GM19099 (cell line): ENCODE measurements around the gene SLA2.

Source experiments
- POLR2A ChIP-seq: IDR thresholded peaks from 3 replicates; pipeline ENCODE4 v1.6.1; 2011; ENCODE audit warnings: low read depth; ENCODE audit not compliant: insufficient read length; ENCODE audit errors: extremely low read depth

The SLA2 gene

DNA sequence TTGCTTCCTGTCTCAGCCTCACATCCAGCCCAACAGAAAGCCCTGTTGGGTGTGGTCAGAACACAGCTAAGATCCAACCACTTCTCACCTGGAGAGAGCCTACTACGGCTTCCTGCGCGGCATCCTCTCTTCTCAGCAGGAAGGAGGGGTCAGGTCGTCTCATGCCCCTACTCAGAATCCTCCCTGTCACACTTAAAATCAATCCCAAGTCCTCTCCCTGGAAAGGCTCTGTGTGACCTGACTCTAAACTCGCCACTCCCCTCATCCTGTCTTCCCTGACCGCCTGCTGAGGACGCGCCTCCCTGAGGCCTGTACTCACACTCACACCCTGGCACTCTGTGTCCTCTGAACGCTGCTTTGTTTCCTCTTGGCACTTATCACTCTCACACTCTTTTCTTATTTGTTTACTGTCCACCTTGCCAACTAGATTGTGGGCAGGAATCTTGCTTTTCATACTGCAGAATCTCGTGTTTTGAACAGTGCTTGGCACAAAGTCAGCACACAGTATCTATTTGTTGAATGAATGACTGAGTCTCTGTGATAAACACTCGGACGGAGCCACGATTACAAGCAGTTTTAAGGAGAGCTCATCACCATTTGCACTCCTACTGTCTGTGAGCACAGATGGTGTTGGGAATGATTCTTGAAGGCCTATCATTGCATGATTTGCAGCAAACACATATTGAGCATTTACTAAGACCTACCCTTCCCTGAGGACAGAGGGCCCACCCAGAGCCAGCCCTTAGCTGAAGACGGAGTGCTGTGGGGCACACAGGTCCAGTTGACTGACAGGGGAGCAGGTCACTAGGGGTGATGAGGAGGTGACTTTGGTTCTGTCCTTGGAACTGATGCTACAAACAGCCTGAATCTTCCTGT lies 21.7 kb downstream of the SLA2 start:
- TF ChIP-seq POLR2A, result no peak

DNA sequence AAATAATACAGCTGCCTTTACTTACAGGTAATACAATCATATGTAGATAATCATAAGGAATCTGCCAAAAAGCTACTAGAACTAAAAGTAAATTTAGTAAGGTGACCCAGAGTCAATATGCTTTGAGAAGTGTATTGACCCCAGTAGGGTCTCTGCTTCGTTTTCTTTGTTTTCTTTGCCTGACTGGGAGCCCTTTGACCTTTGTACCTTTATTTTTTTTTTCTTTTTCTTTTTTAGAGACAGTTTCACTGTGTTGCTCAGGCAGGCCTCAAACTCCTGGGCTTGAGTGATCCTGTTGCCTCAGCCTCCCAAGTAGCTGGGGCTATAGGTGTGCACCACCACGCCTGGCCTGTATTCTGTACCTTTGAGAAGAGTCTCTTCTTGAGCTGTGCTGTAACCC lies 22.6 kb downstream of the SLA2 start:
- no peak for TF ChIP-seq POLR2A

DNA sequence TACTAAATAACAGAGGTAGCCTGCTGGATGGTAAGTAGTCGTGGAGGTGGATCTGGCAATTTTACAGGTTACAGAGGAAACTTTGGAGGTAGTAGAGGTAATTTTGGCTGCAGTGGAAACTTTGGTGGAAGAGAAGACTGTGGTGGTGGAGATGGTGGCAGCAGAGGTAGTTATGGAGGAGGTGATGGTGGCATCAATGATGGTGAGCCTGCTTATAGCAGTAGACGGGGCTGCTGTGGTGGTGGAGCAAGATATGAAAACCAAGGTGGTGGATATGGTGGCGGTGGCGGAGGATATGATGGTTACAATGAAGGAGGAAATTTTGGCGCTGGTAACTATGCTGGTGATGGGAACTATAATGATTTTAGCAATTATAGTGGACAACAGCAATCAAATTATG lies 25.1 kb downstream of the SLA2 start:
- TF ChIP-seq POLR2A, result no peak

DNA sequence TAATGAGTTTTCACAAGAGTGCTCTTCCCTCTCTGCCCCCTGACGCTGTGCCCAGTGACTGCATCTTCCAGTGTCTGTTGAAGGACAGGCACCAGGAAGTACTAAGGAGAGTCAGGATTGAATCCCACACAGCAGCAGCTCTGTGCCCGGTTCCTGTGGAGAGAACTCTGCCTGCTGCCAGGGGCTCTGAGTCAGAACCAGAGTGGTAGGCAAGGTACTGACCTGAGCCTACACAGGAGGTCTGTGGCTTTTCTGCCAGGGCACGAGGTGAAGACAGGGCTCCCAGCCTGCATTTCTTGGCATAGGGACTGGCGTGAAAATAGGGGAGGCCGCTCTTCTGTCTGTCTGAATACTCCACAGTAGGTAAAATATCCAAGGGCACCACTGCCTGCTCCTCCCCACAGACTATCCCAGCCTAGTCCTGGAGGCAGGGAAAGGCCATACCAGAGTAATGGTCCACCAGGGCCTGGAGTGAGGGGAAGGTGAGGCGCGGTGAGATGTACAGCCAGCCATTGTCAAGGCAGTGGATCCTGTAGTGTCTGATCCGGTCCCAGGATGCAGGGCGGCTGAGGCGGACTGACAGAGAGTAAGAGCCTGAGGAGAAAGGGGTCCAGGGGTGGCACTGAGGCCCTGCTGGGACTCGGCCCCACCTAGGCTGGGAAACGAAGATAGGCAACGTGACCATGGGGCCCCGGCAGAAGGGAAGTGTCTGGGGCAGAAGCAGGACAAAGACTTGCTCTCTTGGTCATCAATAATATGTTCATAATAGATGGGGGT lies 31.0 kb downstream of the SLA2 start:
- no peak for TF ChIP-seq POLR2A

DNA sequence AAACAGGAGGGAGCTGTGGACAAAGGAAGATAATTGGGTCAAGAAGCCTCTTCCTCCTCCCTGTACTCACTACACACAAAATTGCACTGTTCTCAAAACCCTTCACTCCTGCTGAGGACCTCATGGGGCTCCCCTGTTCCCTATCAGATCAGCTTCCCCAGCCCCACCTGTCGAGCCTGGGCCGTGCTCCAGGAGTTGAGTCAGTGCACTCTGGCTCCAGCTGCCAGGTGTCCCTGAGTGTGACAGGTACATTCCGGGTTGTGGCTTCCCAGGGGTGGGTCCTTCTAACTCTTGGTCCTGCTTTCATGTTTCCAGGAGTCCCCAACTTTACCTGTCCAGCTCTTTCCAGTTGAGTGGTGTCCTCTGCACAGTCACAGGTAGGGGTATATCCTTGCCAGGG lies 32.0 kb downstream of the SLA2 start:
- TF ChIP-seq POLR2A, result no peak

DNA sequence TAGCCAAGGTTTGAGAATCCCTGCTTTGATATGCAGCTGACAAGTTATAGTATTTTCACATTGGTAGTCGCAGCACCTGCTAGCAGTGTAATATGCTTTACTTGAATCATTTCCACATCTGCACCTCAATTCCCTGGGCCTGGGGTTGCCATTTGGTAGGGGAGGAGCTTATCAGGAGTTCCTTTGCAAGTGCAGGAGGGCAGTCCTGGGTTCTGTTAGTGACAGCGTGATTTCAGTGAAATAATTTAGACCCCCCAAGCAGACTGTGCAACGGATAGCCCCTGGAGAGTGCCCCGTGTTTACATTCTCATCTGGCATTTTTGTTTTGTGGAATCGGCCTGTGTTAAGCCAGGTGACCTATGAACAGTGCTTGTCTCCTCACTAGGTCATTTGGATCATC lies 34.4 kb downstream of the SLA2 start:
- no peak for TF ChIP-seq POLR2A

DNA sequence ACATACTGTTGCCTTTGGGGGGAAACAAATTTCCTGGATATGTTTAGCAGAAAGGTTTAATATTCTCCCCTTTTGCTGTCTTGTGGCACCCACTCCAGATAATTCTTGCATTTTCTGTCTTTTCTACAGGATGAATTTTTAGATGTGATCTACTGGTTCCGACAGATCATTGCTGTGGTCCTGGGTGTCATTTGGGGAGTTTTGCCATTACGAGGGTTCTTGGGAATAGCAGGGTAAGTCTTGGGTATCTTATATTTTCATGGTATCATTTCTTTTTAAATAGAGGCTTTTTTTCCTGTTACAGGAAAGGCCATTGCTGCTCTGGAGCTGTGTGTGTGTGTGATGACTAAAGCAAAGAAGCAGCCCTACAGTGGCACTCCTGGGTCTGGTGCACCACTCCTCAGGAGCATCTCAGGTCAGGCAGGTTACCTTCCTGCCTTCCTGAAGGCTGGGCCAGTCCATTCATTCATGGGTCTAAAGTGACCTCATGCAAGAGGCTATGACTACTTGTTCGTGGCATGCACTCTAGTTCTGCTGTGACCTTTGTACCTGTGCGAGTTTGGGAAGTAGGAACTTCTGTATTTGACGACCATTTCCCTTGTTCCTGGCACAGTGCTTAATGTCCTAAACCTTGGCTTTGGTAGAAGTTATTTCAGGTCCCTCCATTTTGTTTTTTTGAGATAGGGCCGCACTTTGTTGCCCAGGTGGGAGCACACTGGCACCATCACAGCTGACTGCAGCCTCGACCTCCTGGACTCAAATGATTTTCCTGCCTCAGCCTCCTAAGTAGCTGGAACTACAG lies 38.2 kb downstream of the SLA2 start:
- TF ChIP-seq POLR2A, result no peak

DNA sequence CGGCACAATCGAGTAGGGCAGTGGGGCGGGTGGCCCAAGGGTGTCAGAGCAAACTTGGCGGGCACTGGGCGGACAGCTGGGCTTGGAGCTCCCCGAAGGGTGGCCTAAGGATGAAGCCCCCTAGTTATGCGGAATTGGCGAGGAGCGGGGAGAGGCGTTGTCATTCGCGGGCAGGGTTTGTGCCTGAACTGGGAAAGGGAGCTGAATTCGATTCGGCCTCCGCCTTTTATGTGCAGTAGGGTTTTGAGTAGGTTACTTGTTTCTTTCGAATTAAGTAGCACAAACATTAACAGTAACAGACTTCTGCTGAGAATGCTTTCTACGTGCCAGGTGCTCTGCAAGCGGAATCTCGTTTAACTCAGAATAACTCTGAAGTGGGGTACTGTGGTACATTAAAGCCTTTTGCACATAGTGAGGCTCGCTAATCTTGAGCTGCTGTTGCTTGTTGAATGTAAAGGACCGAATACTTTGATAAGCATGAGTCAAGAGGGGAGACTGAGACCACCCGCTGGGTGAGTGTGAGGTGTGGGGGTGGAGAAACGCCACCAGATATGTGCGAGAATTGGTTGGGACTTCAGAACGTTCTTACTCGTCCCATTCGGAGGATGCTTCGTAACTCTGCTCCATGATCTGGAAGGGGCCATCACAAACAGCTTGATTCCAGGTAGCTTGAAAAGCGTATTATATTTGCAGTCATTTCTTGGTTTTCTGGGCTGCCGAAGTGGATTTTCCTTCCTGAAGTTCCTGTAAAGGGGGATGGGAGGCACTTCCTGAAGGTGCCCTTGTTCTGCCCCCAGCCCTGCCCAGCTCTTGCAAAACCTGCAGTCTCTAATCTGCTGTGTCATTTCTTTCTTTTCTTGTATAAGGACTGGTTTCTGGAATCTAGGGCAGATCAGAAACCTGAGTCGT lies 39.6 kb downstream of the SLA2 start:
- no peak for TF ChIP-seq POLR2A

DNA sequence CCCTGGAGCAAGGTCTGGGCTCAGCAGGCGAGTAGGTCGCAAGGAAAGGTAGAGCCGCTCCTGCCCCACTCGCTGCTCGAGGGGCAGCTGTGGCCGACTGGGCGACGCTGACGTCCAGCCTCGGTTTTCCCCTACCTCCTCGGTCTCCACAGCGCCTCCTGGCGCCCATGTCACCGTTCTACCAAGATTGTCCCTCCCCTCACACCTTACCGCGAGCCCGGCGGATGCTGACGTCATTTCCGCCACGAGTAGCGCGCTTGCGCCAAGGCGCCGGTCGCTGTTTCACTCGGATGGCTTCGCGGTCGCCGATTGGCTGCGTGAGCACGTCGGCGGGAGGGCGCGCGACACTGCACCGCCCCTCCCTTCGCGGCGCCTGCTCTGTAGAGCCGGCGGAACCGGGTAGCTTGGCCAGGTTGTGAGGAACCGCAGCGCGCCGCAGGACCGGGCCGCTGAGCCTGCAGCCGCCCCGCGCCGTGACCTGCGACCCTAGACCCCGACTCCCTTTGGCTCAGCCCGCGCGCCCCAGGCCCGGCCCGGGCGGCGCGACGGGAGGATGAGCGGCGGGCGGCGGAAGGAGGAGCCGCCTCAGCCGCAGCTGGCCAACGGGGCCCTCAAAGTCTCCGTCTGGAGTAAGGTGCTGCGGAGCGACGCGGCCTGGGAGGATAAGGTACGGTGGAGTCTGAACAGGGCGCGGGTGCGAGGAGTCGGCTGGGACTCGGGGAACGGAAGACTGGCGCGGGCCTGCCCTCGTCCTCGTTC lies 40.4 kb downstream of the SLA2 start, which contains the start of gene RAB5IF:
TSS of gene RAB5IF (plus strand) at position 381 of the 759 bp plus-strand sequence. CDS start at position 554, 173 bp downstream.
- TF ChIP-seq POLR2A, result peak; percentile 95

DNA sequence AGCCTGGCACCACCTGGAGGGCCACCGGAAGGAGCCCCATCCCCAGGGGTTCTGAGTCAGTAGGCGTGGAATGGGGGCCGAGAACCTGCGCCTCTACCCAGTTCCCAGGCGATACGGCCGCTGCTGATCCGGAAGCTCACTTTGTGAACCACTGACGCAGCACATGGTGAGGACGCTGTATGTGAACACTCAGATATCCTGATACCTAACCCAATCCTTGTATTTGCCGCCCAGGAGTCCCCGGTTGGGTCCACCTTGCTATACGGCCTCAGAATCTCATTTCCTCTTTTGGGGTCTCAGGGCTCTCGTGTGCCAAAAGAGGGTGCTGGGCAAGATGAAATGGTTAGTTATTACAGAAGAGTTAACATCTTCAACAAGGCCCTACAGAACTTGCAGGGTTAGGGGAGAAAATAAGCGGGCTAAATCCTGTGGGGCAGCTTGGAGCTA lies 41.0 kb downstream of the SLA2 start:
- peak; percentile 65 for TF ChIP-seq POLR2A

DNA sequence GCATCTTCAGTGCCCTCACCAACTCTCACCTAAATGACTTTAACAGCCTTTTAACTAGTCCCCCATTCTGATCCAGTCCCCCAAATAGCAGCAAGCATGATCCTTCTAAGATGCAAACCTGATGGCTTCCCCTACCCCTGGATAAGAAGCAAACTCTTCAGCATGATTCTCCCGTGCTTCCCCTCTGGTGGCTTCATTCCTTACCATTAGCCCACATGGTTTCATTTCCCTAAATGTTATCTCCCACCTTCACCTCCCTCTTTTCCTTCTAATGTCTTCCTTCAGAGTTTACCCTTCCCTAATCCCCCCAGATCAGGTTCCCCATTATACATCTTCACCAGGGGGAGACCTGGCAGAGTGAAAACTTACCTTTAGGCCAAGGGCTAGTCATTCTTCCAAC lies 44.5 kb downstream of the SLA2 start:
- no peak for TF ChIP-seq POLR2A

DNA sequence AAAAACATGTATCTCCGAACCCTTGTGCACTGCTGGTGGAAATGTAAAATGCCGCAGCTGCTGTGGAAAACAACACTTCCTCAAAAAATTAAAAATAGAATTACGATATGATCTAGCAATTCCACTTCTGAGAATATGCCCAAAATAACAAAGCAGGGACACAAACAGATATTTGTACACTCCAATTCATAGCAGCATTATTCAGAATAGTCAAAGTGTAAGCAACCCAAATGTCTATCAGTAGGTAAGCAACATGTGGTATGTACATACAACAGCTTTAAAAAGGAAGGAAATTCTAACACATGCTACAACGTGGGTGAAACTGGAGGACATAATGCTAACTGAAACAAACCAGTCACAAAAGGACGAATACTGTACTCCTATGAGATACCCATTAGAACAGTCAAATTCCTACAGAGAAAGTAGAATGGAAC lies 46.1 kb downstream of the SLA2 start:
- no peak for TF ChIP-seq POLR2A

DNA sequence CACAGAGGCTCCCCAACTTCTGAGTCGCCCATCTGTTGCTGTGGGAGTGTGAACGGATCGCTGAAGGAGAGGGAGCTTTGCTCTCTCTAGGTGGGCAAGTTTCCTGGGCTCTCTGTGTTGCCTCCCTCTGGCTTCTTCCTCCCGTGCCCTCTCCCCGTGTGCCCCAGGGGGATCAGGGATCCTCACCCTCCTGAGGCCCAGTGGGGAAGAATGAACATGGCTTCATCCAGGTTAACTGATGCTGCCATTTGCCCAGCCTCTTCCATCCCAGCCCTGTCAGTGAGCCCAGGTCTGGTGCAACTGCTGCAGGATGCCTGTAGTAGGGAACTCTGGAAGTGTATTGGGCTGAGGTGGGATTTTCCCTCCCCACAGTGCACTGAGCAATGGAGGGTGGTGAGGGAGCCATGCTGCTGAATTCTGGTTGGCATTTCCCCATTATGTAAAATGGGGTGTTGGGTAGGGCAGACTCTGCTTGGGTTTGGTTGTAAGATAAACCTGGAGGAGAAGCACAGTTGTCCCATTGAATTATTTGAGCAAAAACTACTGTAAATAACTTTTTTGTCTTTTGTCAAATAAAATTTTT lies 52.6 kb downstream of the SLA2 start:
- TF ChIP-seq POLR2A, result no peak
